ENCODE data around the gene DENND4C. TPM values are rescaled to one million over a fixed set of nuclear protein-coding genes. Genes with fewer than 3 reads are reported as not detected.
A peak's percentile ranks its signal among the peaks of the same experiment; 100 is the strongest.

The DENND4C gene
- total RNA-seq, 1 experiment from 2014 or later = 22.6 TPM

DNA sequence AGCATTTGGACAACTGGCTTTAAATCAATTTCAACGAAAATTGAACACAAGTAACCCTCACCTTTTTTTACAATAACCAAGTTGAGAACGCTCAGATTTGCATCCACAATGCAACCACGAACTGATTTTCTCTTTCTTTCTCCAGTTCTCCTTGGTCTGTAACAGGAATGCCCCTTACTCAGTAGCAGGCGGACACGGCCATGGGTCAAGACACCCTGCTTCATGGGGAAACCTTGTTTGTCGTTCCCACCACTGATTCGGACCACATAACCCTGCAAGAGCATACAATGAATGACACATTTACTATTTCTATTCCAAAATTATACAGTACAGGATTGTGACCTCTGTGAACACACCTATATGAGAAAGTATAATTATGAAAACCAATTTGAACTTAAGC is 148.2 kb downstream of the DENND4C start:
- Mint-ChIP-seq H3K36me3 (peaks cover 62% of the 10 kb centered on the region), H3K27me3 (ENCODE audit: low read depth) (no peaks in the 10 kb centered on the region), H3K4me3 (peak overlapping the region; percentile 99), H3K4me1 (peaks cover 33% of the 10 kb centered on the region), H3K9me3 (no peaks in the 10 kb centered on the region), H3K27ac (peak overlapping the region; percentile 100)
- no peak for DNase-seq (ENCODE audit: low spot score)
- ChIA-PET POLR2A (no interaction called here), CTCF (no interaction called here)
- TF ChIP-seq ZNF317 (CRISPR knock-in tag; IDR thresholded peaks at IDR 0.05; ENCODE audit: borderline replicate concordance, low read depth) (no peak), ZNF671 (CRISPR knock-in tag; IDR thresholded peaks at IDR 0.05) (peak; percentile 16; the same call in 1 of the 2 replicates), NFATC4 (CRISPR knock-in tag; IDR thresholded peaks at IDR 0.05) (0 out of 2 replicates have a peak, but pooled peaks have one; percentile 21)
- TF ChIP-seq, protein P1, sequence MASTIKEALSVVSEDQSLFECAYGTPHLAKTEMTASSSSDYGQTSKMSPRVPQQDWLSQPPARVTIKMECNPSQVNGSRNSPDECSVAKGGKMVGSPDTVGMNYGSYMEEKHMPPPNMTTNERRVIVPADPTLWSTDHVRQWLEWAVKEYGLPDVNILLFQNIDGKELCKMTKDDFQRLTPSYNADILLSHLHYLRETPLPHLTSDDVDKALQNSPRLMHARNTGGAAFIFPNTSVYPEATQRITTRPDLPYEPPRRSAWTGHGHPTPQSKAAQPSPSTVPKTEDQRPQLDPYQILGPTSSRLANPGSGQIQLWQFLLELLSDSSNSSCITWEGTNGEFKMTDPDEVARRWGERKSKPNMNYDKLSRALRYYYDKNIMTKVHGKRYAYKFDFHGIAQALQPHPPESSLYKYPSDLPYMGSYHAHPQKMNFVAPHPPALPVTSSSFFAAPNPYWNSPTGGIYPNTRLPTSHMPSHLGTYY (CRISPR knock-in tag; IDR thresholded peaks at IDR 0.05) = peak; percentile 23; the same call in 1 of the 2 replicates
- TF ChIP-seq, protein P2, sequence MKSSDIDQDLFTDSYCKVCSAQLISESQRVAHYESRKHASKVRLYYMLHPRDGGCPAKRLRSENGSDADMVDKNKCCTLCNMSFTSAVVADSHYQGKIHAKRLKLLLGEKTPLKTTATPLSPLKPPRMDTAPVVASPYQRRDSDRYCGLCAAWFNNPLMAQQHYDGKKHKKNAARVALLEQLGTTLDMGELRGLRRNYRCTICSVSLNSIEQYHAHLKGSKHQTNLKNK (CRISPR knock-in tag; IDR thresholded peaks at IDR 0.05) = 0 out of 2 replicates have a peak, but pooled peaks have one; percentile 15
- TF ChIP-seq, protein P3, sequence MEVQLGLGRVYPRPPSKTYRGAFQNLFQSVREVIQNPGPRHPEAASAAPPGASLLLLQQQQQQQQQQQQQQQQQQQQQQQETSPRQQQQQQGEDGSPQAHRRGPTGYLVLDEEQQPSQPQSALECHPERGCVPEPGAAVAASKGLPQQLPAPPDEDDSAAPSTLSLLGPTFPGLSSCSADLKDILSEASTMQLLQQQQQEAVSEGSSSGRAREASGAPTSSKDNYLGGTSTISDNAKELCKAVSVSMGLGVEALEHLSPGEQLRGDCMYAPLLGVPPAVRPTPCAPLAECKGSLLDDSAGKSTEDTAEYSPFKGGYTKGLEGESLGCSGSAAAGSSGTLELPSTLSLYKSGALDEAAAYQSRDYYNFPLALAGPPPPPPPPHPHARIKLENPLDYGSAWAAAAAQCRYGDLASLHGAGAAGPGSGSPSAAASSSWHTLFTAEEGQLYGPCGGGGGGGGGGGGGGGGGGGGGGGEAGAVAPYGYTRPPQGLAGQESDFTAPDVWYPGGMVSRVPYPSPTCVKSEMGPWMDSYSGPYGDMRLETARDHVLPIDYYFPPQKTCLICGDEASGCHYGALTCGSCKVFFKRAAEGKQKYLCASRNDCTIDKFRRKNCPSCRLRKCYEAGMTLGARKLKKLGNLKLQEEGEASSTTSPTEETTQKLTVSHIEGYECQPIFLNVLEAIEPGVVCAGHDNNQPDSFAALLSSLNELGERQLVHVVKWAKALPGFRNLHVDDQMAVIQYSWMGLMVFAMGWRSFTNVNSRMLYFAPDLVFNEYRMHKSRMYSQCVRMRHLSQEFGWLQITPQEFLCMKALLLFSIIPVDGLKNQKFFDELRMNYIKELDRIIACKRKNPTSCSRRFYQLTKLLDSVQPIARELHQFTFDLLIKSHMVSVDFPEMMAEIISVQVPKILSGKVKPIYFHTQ (CRISPR knock-in tag; IDR thresholded peaks at IDR 0.05) = peak; percentile 38; the same call in 1 of the 2 replicates
- TF ChIP-seq, protein P4, sequence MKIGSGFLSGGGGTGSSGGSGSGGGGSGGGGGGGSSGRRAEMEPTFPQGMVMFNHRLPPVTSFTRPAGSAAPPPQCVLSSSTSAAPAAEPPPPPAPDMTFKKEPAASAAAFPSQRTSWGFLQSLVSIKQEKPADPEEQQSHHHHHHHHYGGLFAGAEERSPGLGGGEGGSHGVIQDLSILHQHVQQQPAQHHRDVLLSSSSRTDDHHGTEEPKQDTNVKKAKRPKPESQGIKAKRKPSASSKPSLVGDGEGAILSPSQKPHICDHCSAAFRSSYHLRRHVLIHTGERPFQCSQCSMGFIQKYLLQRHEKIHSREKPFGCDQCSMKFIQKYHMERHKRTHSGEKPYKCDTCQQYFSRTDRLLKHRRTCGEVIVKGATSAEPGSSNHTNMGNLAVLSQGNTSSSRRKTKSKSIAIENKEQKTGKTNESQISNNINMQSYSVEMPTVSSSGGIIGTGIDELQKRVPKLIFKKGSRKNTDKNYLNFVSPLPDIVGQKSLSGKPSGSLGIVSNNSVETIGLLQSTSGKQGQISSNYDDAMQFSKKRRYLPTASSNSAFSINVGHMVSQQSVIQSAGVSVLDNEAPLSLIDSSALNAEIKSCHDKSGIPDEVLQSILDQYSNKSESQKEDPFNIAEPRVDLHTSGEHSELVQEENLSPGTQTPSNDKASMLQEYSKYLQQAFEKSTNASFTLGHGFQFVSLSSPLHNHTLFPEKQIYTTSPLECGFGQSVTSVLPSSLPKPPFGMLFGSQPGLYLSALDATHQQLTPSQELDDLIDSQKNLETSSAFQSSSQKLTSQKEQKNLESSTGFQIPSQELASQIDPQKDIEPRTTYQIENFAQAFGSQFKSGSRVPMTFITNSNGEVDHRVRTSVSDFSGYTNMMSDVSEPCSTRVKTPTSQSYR (CRISPR knock-in tag; IDR thresholded peaks at IDR 0.05) = no peak
- no peak for ATAC-seq

DNA sequence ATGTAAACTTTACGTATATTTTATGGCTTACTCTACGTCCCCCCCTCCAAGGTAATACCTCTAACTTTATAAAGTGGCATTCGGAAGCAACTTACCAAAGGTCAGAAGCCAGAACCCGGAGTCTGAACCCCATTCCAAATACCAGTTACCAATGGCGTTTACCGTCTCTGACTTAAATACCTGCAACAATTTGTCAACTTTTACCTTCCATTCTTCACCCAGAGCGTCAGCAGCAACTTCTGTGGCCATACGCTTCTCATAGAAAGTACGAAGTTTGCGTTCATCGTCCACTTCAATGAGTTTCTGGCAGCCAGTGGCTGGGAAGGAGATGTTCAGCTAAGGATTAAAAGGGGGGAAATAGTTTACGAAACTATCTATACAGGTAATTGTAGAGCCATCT is 148.8 kb downstream of the DENND4C start:
- peaks cover 56% of the 10 kb centered on the region for H3K36me3 Mint-ChIP-seq
- no peak for ATAC-seq
- peak overlapping the region; percentile 99 for H3K4me3 Mint-ChIP-seq
- no peak for DNase-seq (ENCODE audit: low spot score)
- H3K9me3 Mint-ChIP-seq = no peaks in the 10 kb centered on the region
- H3K4me1 Mint-ChIP-seq = peaks cover 33% of the 10 kb centered on the region
- ChIA-PET CTCF (interaction anchor here (0.6 kb wide), 1 partner anchor 292 kb away, joined by 3 read pairs; no protein-coding TSS in a partner anchor), POLR2A (no interaction called here)
- TF ChIP-seq ZNF121 (CRISPR knock-in tag; IDR thresholded peaks at IDR 0.05) (no peak), ZNF138 (CRISPR knock-in tag; conservative IDR thresholded peaks at IDR 0.05) (no peak)
- TF ChIP-seq, protein P5, sequence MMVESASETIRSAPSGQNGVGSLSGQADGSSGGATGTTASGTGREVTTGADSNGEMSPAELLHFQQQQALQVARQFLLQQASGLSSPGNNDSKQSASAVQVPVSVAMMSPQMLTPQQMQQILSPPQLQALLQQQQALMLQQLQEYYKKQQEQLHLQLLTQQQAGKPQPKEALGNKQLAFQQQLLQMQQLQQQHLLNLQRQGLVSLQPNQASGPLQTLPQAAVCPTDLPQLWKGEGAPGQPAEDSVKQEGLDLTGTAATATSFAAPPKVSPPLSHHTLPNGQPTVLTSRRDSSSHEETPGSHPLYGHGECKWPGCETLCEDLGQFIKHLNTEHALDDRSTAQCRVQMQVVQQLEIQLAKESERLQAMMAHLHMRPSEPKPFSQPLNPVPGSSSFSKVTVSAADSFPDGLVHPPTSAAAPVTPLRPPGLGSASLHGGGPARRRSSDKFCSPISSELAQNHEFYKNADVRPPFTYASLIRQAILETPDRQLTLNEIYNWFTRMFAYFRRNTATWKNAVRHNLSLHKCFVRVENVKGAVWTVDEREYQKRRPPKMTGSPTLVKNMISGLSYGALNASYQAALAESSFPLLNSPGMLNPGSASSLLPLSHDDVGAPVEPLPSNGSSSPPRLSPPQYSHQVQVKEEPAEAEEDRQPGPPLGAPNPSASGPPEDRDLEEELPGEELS (CRISPR knock-in tag; IDR thresholded peaks at IDR 0.05) = no peak
- H3K27me3 Mint-ChIP-seq (ENCODE audit: low read depth) = no peaks in the 10 kb centered on the region
- peak overlapping the region; percentile 100 for H3K27ac Mint-ChIP-seq

DNA sequence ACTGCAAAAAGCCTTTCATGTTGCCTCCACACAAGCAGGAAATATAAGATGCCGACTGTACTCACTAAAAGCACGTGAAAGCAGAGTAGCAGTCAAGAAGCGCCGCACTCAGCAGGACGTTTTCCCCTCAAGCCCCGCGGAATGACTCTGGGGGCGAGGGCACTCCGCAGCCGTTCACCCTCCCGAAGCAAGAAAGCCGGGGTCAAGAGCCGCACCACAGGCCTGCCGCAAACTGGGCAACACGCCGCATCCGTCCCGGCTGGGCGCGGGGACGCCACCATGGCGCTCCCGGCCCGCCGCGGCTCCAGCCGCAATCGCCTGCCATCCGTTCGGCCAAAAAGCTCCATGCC is 149.2 kb downstream of the DENND4C start:
- ATAC-seq (peak; percentile 3), DNase-seq (ENCODE audit: low spot score) (peak; percentile 21)
- Mint-ChIP-seq H3K36me3 (peaks cover 52% of the 10 kb centered on the region), H3K9me3 (no peaks in the 10 kb centered on the region), H3K4me1 (peaks cover 33% of the 10 kb centered on the region), H3K27ac (peak overlapping the region; percentile 100), H3K4me3 (peak overlapping the region; percentile 99), H3K27me3 (ENCODE audit: low read depth) (no peaks in the 10 kb centered on the region)
- POLR2A ChIA-PET = interaction anchor here (0.6 to 1.0 kb wide), 4 partner anchors 19 to 73 kb away, joined by 3 to 8 read pairs (median 4); partner anchors contain the start of gene ACER2
- CTCF ChIA-PET = interaction anchor here (0.6 to 1.0 kb wide), 2 partner anchors 85 to 292 kb away, joined by 3 to 5 read pairs; no protein-coding TSS in a partner anchor
- TF ChIP-seq, protein P3 (CRISPR knock-in tag; IDR thresholded peaks at IDR 0.05) = 0 out of 2 replicates have a peak, but pooled peaks have one; percentile 19
- no peak for TF ChIP-seq OVOL2 (CRISPR knock-in tag; IDR thresholded peaks at IDR 0.05; ENCODE audit: borderline replicate concordance)
- TF ChIP-seq, protein P6, sequence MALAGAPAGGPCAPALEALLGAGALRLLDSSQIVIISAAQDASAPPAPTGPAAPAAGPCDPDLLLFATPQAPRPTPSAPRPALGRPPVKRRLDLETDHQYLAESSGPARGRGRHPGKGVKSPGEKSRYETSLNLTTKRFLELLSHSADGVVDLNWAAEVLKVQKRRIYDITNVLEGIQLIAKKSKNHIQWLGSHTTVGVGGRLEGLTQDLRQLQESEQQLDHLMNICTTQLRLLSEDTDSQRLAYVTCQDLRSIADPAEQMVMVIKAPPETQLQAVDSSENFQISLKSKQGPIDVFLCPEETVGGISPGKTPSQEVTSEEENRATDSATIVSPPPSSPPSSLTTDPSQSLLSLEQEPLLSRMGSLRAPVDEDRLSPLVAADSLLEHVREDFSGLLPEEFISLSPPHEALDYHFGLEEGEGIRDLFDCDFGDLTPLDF (CRISPR knock-in tag; IDR thresholded peaks at IDR 0.05) = 0 out of 2 replicates have a peak, but pooled peaks have one; percentile 7

Data from WTC11 (cell line).